H9 (cell line): ENCODE data around the gene TIPIN. TPM values are rescaled to one million over a fixed set of nuclear protein-coding genes. Genes with fewer than 3 reads are reported as not detected.

Experiments
- DNase-seq: peaks from one replicate; pipeline ENCODE4 v3.0.0-alpha.2; 2017
- H2AFZ ChIP-seq: one replicate; pipeline ENCODE4 v1.6.1; 2013; ENCODE audit warnings: mild to moderate bottlenecking, low read length, control low read depth, moderate library complexity
- H2AK5ac ChIP-seq: 2 replicates; pipeline ENCODE4 v1.6.1; 2013; ENCODE audit warnings: low read length, control low read depth, mixed read lengths; ENCODE audit not compliant: insufficient read length
- H2BK120ac ChIP-seq: one replicate; pipeline ENCODE4 v1.6.1; 2013; ENCODE audit warnings: low read depth, mild to moderate bottlenecking, low read length, control low read depth, inconsistent platforms; ENCODE audit not compliant: poor library complexity, severe bottlenecking
- H2BK12ac ChIP-seq: 2 replicates; pipeline ENCODE4 v1.6.1; 2013; ENCODE audit warnings: low read length, control low read depth, mixed read lengths, low read depth; ENCODE audit not compliant: insufficient read length
- H2BK15ac ChIP-seq: 2 replicates; pipeline ENCODE4 v1.6.1; 2013; ENCODE audit warnings: low read depth, low read length, control low read depth
- H2BK20ac ChIP-seq: one replicate; pipeline ENCODE4 v1.6.1; 2013; ENCODE audit warnings: low read depth, mild to moderate bottlenecking, low read length, control low read depth, inconsistent platforms; ENCODE audit not compliant: poor library complexity, severe bottlenecking
- H2BK5ac ChIP-seq: 2 replicates; pipeline ENCODE4 v1.6.1; 2013; ENCODE audit warnings: low read length, control low read depth, mixed read lengths; ENCODE audit not compliant: insufficient read length
- H3K14ac ChIP-seq: 2 replicates; pipeline ENCODE4 v1.6.1; 2013; ENCODE audit warnings: low read length, control low read depth; ENCODE audit not compliant: insufficient read depth
- H3K18ac ChIP-seq: 2 replicates; pipeline ENCODE4 v1.6.1; 2013; ENCODE audit warnings: low read depth, mild to moderate bottlenecking, mixed read lengths, low read length, control low read depth; ENCODE audit not compliant: insufficient read length
- H3K23ac ChIP-seq: 2 replicates; pipeline ENCODE4 v1.6.1; 2013; ENCODE audit warnings: low read length, control low read depth, mixed read lengths, low read depth; ENCODE audit not compliant: insufficient read length
- H3K23me2 ChIP-seq: 2 replicates; pipeline ENCODE4 v1.6.1; 2013; ENCODE audit warnings: low read depth, mild to moderate bottlenecking, mixed read lengths, low read length, control low read depth; ENCODE audit not compliant: insufficient read length, poor library complexity, severe bottlenecking
- H3K27ac ChIP-seq: 2 replicates; pipeline ENCODE4 v1.5.1; 2013; ENCODE audit warnings: low read length, control low read depth, mixed read lengths, low read depth; ENCODE audit not compliant: insufficient read length
- H3K27me3 ChIP-seq: 2 replicates; pipeline ENCODE4 v1.6.1; 2013; ENCODE audit warnings: low read length, control low read depth, inconsistent platforms; ENCODE audit not compliant: insufficient read depth
- H3K4ac ChIP-seq: 2 replicates; pipeline ENCODE4 v1.6.1; 2013; ENCODE audit warnings: low read depth, mild to moderate bottlenecking, control low read depth, inconsistent platforms, low read length, moderate library complexity
- H3K4me1 ChIP-seq: 2 replicates; pipeline ENCODE4 v1.6.1; 2013; ENCODE audit warnings: low read length, control low read depth, inconsistent platforms; ENCODE audit not compliant: insufficient read depth
- H3K4me2 ChIP-seq: 2 replicates; pipeline ENCODE4 v1.6.1; 2013; ENCODE audit warnings: low read length, control low read depth, mixed read lengths; ENCODE audit not compliant: insufficient read length, insufficient read depth
- H3K56ac ChIP-seq: 2 replicates; pipeline ENCODE4 v1.6.1; 2013; ENCODE audit warnings: low read depth, mild to moderate bottlenecking, mixed read lengths, low read length, control low read depth; ENCODE audit not compliant: insufficient read length
- H3K79me1 ChIP-seq: 2 replicates; pipeline ENCODE4 v1.6.1; 2013; ENCODE audit warnings: low read depth, mild to moderate bottlenecking, moderate library complexity, low read length, control low read depth, inconsistent platforms; ENCODE audit not compliant: insufficient read depth, poor library complexity, severe bottlenecking
- H3K79me2 ChIP-seq: 2 replicates; pipeline ENCODE4 v1.6.1; 2013; ENCODE audit warnings: low read length, control low read depth, inconsistent platforms; ENCODE audit not compliant: insufficient read depth
- H3K9ac ChIP-seq: 2 replicates; pipeline ENCODE4 v1.6.1; 2013; ENCODE audit warnings: low read length, control low read depth, mixed read lengths; ENCODE audit not compliant: insufficient read length; ENCODE audit errors: extremely low read depth
- H3K9me3 ChIP-seq: one replicate; pipeline ENCODE4 v1.6.1; 2013; ENCODE audit warnings: low read depth, low read length, inconsistent platforms; ENCODE audit not compliant: control insufficient read depth
- H3T11ph ChIP-seq: one replicate; pipeline ENCODE4 v1.6.1; 2013; ENCODE audit warnings: mild to moderate bottlenecking, low read length, control low read depth, inconsistent platforms
- H4K20me1 ChIP-seq: one replicate; pipeline ENCODE4 v1.6.1; 2013; ENCODE audit not compliant: control insufficient read depth, insufficient read length, insufficient read depth
- H4K5ac ChIP-seq: 2 replicates; pipeline ENCODE4 v1.6.1; 2013; ENCODE audit warnings: low read depth, mild to moderate bottlenecking, mixed read lengths, low read length, control low read depth; ENCODE audit not compliant: insufficient read length
- H4K8ac ChIP-seq: replicated peaks from 2 replicates; pipeline ENCODE4 v1.6.1; 2013; ENCODE audit warnings: low read length, control low read depth, mixed read lengths, low read depth; ENCODE audit not compliant: insufficient read length
- H4K91ac ChIP-seq: 2 replicates; pipeline ENCODE4 v1.6.1; 2013; ENCODE audit warnings: low read depth, mild to moderate bottlenecking, moderate library complexity, mixed read lengths, low read length, control low read depth; ENCODE audit not compliant: insufficient read length
- H3K27ac Mint-ChIP-seq, 3 experiments: 2 replicates in 2 of 3; 3 replicates in 1 of 3; pipeline ENCODE4 v1.8.0; 2020 to 2021; ENCODE audit warnings: mixed read lengths in 3 of 3, mild to moderate bottlenecking in 1 of 3, moderate library complexity in 1 of 3
- H3K27me3 Mint-ChIP-seq: 2 replicates; pipeline ENCODE4 v1.8.0; 2021; ENCODE audit warnings: low read depth, mild to moderate bottlenecking, moderate library complexity, mixed read lengths
- H3K36me3 Mint-ChIP-seq, 3 experiments: 2 replicates in 2 of 3; 3 replicates in 1 of 3; pipeline ENCODE4 v1.8.0; 2020 to 2021; ENCODE audit warnings: low read depth in 3 of 3, mixed read lengths in 3 of 3; ENCODE audit not compliant: insufficient read depth in 1 of 3
- H3K4me1 Mint-ChIP-seq, 2 experiments: 2 replicates each; pipeline ENCODE4 v1.8.0; 2020; ENCODE audit warnings: mixed read lengths in 2 of 2
- H3K4me3 Mint-ChIP-seq, 2 experiments: 2 replicates in 1 of 2; 3 replicates in 1 of 2; pipeline ENCODE4 v1.8.0; 2020 to 2021; ENCODE audit warnings: mild to moderate bottlenecking in 2 of 2, mixed read lengths in 2 of 2, moderate library complexity in 1 of 2
- H3K9me3 Mint-ChIP-seq, 2 experiments: 2 replicates in 1 of 2; 3 replicates in 1 of 2; pipeline ENCODE4 v1.8.0; 2020; ENCODE audit warnings: mild to moderate bottlenecking in 2 of 2, mixed read lengths in 2 of 2, moderate library complexity in 1 of 2
- total RNA-seq: library from RNA; stranded (reverse); gene quantifications from 2 replicates; pipeline ENCODE4 v1.2.1, GENCODE V29; 2021
- TF ChIP-seq, protein P1 (sequence below): fragments of 200-600 bp; sonication (generic); conservative IDR thresholded peaks from 3 replicates; pipeline ENCODE4 v1.8.0; 2021; ENCODE audit warnings: antibody characterized with exemption, mild to moderate bottlenecking

The TIPIN gene
- total RNA-seq, 1 experiment from 2014 or later: 26.9 TPM

DNA sequence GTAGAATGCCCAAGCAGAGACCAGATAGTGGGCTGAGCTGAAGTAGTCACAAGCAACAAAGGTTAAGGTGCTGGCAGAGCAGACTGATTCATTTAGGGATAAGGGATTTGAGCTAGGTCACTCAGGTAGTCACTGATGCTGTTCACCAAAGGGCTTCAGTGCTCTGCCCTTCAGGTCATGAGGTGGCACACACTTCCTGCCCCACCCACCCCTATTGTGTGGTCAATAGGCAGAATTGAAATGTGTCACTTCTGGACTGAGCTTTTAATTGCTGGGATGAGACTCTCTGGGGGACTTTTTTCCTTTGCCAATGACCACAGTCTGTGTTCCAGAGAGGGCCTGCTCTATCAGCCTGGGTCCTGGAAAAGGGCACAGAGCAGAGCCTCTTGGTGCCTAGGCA lies 66.0 kb downstream of the TIPIN start:
- Histone ChIP-seq H3K79me1 (no peaks in the 10 kb centered on the region), H2BK20ac (no peak overlapping the region), H3K9ac (no peak overlapping the region), H3K4ac (no peak overlapping the region), H4K91ac (no peak overlapping the region), H3K56ac (no peak overlapping the region), H2AFZ (no peak overlapping the region), H2BK15ac (no peak overlapping the region), H3K23ac (no peak overlapping the region), H3T11ph (no peak overlapping the region), H3K4me2 (no peak overlapping the region), H3K79me2 (no peaks in the 10 kb centered on the region), H3K27me3 (no peaks in the 10 kb centered on the region), H4K8ac (no peak overlapping the region), H4K20me1 (no peaks in the 10 kb centered on the region), H3K23me2 (peaks cover 7% of the 10 kb centered on the region), H3K14ac (no peak overlapping the region), H3K18ac (no peak overlapping the region), H2BK12ac (no peak overlapping the region), H4K5ac (no peak overlapping the region), H3K4me1 (peaks cover 7% of the 10 kb centered on the region; the same call in 1 of the 2 replicates), H2BK120ac (no peak overlapping the region), H3K27ac (no peak overlapping the region), H2AK5ac (no peak overlapping the region), H2BK5ac (no peak overlapping the region), H3K9me3 (no peaks in the 10 kb centered on the region)
- Mint-ChIP-seq H3K4me1 (peaks cover 26 to 27% of the 10 kb centered on the region in 2 experiments), H3K9me3 (no peaks in the 10 kb centered on the region), H3K4me3 (no peak overlapping the region), H3K27ac (no peak overlapping the region), H3K27me3 (no peaks in the 10 kb centered on the region; the same call in 1 of the 2 replicates), H3K36me3 (no peaks in the 10 kb centered on the region)
- TF ChIP-seq, protein P1, sequence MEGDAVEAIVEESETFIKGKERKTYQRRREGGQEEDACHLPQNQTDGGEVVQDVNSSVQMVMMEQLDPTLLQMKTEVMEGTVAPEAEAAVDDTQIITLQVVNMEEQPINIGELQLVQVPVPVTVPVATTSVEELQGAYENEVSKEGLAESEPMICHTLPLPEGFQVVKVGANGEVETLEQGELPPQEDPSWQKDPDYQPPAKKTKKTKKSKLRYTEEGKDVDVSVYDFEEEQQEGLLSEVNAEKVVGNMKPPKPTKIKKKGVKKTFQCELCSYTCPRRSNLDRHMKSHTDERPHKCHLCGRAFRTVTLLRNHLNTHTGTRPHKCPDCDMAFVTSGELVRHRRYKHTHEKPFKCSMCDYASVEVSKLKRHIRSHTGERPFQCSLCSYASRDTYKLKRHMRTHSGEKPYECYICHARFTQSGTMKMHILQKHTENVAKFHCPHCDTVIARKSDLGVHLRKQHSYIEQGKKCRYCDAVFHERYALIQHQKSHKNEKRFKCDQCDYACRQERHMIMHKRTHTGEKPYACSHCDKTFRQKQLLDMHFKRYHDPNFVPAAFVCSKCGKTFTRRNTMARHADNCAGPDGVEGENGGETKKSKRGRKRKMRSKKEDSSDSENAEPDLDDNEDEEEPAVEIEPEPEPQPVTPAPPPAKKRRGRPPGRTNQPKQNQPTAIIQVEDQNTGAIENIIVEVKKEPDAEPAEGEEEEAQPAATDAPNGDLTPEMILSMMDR: no peak
- DNase-seq: no peak
